Measurements from ENCODE around the gene PRRC2C. TPM values are rescaled to one million over a fixed set of nuclear protein-coding genes. Genes with fewer than 3 reads are reported as not detected.
"Not testable (repeated sequence)": the region's sequence is repeated elsewhere in the genome, so short reads cannot be mapped to it uniquely, and the experiment has no call there.

The PRRC2C gene
- 10 to 100 TPM; 56.3 to 80.4 (median 72.0) TPM for polyA plus RNA-seq (ENCODE audit: insufficient read length in 10 of 10)
- long read RNA-seq, donor 1, partial matches to known transcripts, result 28 of 28 reads
- long read RNA-seq, donor 1, other reads (novel, unspliced or antisense), result 0 of 28 reads
- long read RNA-seq, donor 2, partial matches to known transcripts, result 11 of 11 reads
- long read RNA-seq, donor 2, other reads (novel, unspliced or antisense), result 0 of 11 reads
- long read RNA-seq, donor 3, result 0 reads
- long read RNA-seq, donor 4, partial matches to known transcripts, result 5 of 5 reads
- long read RNA-seq, donor 4, other reads (novel, unspliced or antisense), result 0 of 5 reads
- long read RNA-seq, donor 5, partial matches to known transcripts, result 62 of 65 reads
- long read RNA-seq, donor 5, other reads (novel, unspliced or antisense), result 0 of 65 reads
- long read RNA-seq, donor 6, partial matches to known transcripts, result 17 of 18 reads
- long read RNA-seq, donor 6, other reads (novel, unspliced or antisense), result 0 of 18 reads
- long read RNA-seq, donor 7, partial matches to known transcripts, result 14 of 15 reads
- long read RNA-seq, donor 7, other reads (novel, unspliced or antisense), result 0 of 15 reads
- long read RNA-seq, donor 8, partial matches to known transcripts, result 13 of 13 reads
- long read RNA-seq, donor 8, other reads (novel, unspliced or antisense), result 0 of 13 reads
- long read RNA-seq, donor 9, partial matches to known transcripts, result 0 of 1 reads
- long read RNA-seq, donor 9, other reads (novel, unspliced or antisense), result 0 of 1 reads

GRCh38 chr1:171485375-171486047 lies at the start of gene PRRC2C:
TSS of gene PRRC2C (plus strand) at chr1:171485530. CDS start at chr1:171512089, 26,559 bp downstream.
- DNase-seq, result peak; percentile 99

- peak; percentile 67 to 93 (median 74) for DNase-seq
These were observed 46.9 kb upstream of the PRRC2C start for GRCh38 chr1:171438441-171438840.

GRCh38 chr1:171440201-171440600 lies 45.1 kb upstream of the PRRC2C start:
- DNase-seq, result not testable (repeated sequence)

- DNase-seq, result peak in 2 of 3 donors; percentile 20 to 60
These were observed 43.9 kb upstream of the PRRC2C start for GRCh38 chr1:171441278-171441895.

GRCh38 chr1:171446386-171446785 lies 38.9 kb upstream of the PRRC2C start:
- no peak for DNase-seq

- no peak for DNase-seq
These were observed 29.4 kb upstream of the PRRC2C start for GRCh38 chr1:171455967-171456366.

- DNase-seq, result peak in 1 of 3 donors; percentile 30
These were observed 27.9 kb upstream of the PRRC2C start for GRCh38 chr1:171457412-171457811.

- no peak for DNase-seq
These were observed 25.2 kb upstream of the PRRC2C start for GRCh38 chr1:171460018-171460620.

GRCh38 chr1:171467626-171468025 lies 17.7 kb upstream of the PRRC2C start:
- no peak for DNase-seq

GRCh38 chr1:171468120-171468750 lies 17.1 kb upstream of the PRRC2C start:
- no peak for DNase-seq

- no peak for DNase-seq
These were observed 14.6 kb upstream of the PRRC2C start for GRCh38 chr1:171470726-171471125.

GRCh38 chr1:171472183-171472647 lies 13.1 kb upstream of the PRRC2C start:
- no peak for DNase-seq

- DNase-seq, result no peak
These were observed 8.5 kb upstream of the PRRC2C start for GRCh38 chr1:171476829-171477228.

GRCh38 chr1:171477804-171478203 lies 7.5 kb upstream of the PRRC2C start:
- DNase-seq, result no peak

GRCh38 chr1:171480035-171480434 lies 5.3 kb upstream of the PRRC2C start:
- DNase-seq, result no peak

GRCh38 chr1:171484760-171485374 lies 463 bp upstream of the PRRC2C start:
- no peak for DNase-seq

- peak in 2 of 3 donors; percentile 62 to 74 for DNase-seq
These were observed 754 bp downstream of the PRRC2C start for GRCh38 chr1:171486048-171486519.

- DNase-seq, result no peak
These were observed 1.7 kb downstream of the PRRC2C start for GRCh38 chr1:171487038-171487437.

- no peak for DNase-seq
These were observed 3.0 kb downstream of the PRRC2C start for GRCh38 chr1:171488190-171488929.
